Measurements from ENCODE around the gene TNFSF12.

The TNFSF12 gene

GRCh38 chr17:7580604-7581575, 32.0 kb downstream of the TNFSF12 start:
- TF ChIP-seq CTCF (IDR thresholded peaks at IDR 0.05; ENCODE audit: borderline replicate concordance, insufficient read depth, low read depth, low read length) = no peak
- no peak overlapping the region for H3K4me3 ChIP-seq (ENCODE audit: low read depth, low read length)

- TF ChIP-seq CTCF (IDR thresholded peaks at IDR 0.05; ENCODE audit: borderline replicate concordance, insufficient read depth, low read depth, low read length) = no peak
- H3K4me3 ChIP-seq (ENCODE audit: low read depth, low read length) = peak overlapping the region; percentile 70
Observed at GRCh38 chr17:7582396-7583252, 33.8 kb downstream of the TNFSF12 start.

GRCh38 chr17:7583253-7584109, 34.6 kb downstream of the TNFSF12 start, which contains the start of gene MPDU1:
Gene MPDU1, plus strand, starts transcription at chr17:7583852. Its CDS starts 11 bp downstream, at chr17:7583863.
- H3K4me3 ChIP-seq (ENCODE audit: low read depth, low read length) = peak within 1 kb of the TSS; percentile 70
- no peak for TF ChIP-seq CTCF (IDR thresholded peaks at IDR 0.05; ENCODE audit: borderline replicate concordance, insufficient read depth, low read depth, low read length)

GRCh38 chr17:7586673-7587419, 38.0 kb downstream of the TNFSF12 start:
- peak; percentile 53; the same call in 1 of the 2 replicates for TF ChIP-seq CTCF (IDR thresholded peaks at IDR 0.05; ENCODE audit: borderline replicate concordance, insufficient read depth, low read depth, low read length)

GRCh38 chr17:7587420-7588151, 38.7 kb downstream of the TNFSF12 start:
- no peak for TF ChIP-seq CTCF (IDR thresholded peaks at IDR 0.05; ENCODE audit: borderline replicate concordance, insufficient read depth, low read depth, low read length)
- H3K4me3 ChIP-seq (ENCODE audit: low read depth, low read length) = no peak overlapping the region

More at GRCh38 chr17:7586673-7587419, 38.0 kb downstream of the TNFSF12 start:
- H3K4me3 ChIP-seq (ENCODE audit: low read depth, low read length) = no peak overlapping the region

Measured in GM12875 (cell line).